Measurements from ENCODE around the gene EVI5. TPM values are rescaled to one million over a fixed set of nuclear protein-coding genes. Genes with fewer than 3 reads are reported as not detected.

The EVI5 gene
- total and polyA plus RNA-seq, 10 of the 15 experiments (the other 5 are each of a cell fraction or from before 2014, with no cell fraction given) = 0.27 to 6.8 (median 1.7) TPM

DNA sequence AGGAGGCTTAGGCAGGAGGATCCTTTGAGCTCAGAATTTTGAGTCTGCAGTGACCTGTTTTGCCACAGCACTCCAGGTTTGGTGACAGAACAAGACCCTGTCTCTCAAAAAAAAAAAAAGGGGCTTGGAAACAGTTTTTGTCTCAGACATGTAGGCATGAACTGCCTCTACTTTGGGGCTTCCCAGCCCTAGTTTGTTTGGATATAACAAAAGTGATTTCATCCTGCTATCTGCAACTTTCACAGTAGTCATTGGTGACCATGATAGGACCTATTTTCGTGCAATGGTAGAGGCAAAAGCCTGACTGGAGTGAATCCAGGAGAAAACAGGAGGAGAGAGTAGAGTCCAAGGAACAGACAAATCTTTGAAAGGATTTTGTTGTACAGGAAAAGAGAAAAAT, 20.3 kb upstream of the EVI5 start:
- no peak overlapping the region for H2AFZ ChIP-seq (ENCODE audit: control insufficient read depth, low read depth, low read length)
- ATAC-seq (no peak), FAIRE-seq (no peak), DNase-seq (ENCODE audit: low read depth, low spot score) (no peak)
- H3K79me2 ChIP-seq (ENCODE audit: control insufficient read depth, insufficient read depth, low read length) = no peaks in the 10 kb centered on the region
- 0% methylated on average over 1 of the region's 1 CpG for WGBS (ENCODE audit: insufficient coverage, insufficient replicate concordance, low lambda C conversion rate, missing lambda C conversion rate)
- no peak overlapping the region for H3K4me3 ChIP-seq
- H3K9ac ChIP-seq (ENCODE audit: control insufficient read depth, insufficient read depth, low read length) = no peak overlapping the region
- no peak overlapping the region for H3K27ac ChIP-seq (ENCODE audit: control insufficient read depth, insufficient read depth)
- no peaks in the 10 kb centered on the region for H3K27me3 ChIP-seq (replicated peaks in 1 of 2; ENCODE audit: control insufficient read depth in 2 of 2, insufficient read depth in 2 of 2, low read length in 1 of 2)
- ChIA-PET POLR2A (no interaction called here), SMC1A (ENCODE audit: uncharacterized antibody, unreplicated experiment) (interaction anchor here (1.6 kb wide), 2 partner anchors 12 to 56 kb away, joined by 4 to 6 read pairs; no protein-coding TSS in a partner anchor), RAD21 (ENCODE audit: unreplicated experiment) (no interaction called here), CTCF (interaction anchor here (0.6 to 1.4 kb wide), 2 partner anchors 13 to 807 kb away, joined by 3 to 6 read pairs; no protein-coding TSS in a partner anchor)
- no peaks in the 10 kb centered on the region for H3K4me1 ChIP-seq (ENCODE audit: control insufficient read depth, insufficient read depth, low read length)
- H3K36me3 ChIP-seq (ENCODE audit: control insufficient read depth in 2 of 2, insufficient read depth in 2 of 2, low read length in 1 of 2) = no peaks in the 10 kb centered on the region
- in situ Hi-C loops (cut with MboI) (no loop called here), intact Hi-C loops (cut with micrococcal nuclease; ENCODE audit: unreplicated experiment) (no loop called here)
- no TSS peak for BruUV-seq (replicated peaks)
- TF ChIP-seq MEF2B (IDR thresholded peaks at IDR 0.05; ENCODE audit: partially characterized antibody, poor library complexity, severe bottlenecking) (no peak), ZNF24 (IDR thresholded peaks at IDR 0.05) (no peak)
- no peaks in the 10 kb centered on the region for H4K20me1 ChIP-seq (ENCODE audit: control insufficient read depth, insufficient read depth)
- no peak overlapping the region for H3K4me2 ChIP-seq (ENCODE audit: control insufficient read depth, insufficient read depth)
- H3K9me3 ChIP-seq (replicated peaks; ENCODE audit: control insufficient read depth, insufficient read depth, low read length) = no peaks in the 10 kb centered on the region; the same call in 1 of the 3 replicates

DNA sequence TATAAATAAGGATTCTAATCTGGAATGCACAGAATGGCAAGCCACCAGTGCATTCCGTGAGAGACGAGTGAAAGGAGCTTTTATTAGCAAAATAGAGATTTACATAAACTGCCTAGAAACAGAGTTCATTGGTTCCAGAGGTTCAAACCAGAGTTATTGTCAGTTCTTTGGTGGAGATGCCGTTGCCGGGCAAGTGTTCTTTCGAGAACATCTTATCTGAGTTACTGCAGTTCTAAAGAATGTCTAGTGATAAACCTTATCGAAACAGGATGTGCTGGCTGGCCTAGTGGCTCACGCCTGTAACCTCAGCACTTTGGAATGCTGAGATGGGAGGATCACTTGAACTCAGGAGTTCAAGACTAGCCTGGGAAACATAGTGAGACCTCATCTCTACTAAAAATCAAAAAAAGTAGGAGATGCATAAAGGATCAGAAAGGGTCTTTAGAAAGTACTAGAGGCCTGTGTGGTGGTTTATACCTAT, 19.9 kb upstream of the EVI5 start:
- POLR2A ChIA-PET = no interaction called here
- intact Hi-C loops (cut with micrococcal nuclease; ENCODE audit: unreplicated experiment) (no loop called here), in situ Hi-C loops (cut with MboI) (no loop called here)
- peak; percentile 47; the same call in 2 of the 3 replicates for ATAC-seq
- Histone ChIP-seq H3K9ac (ENCODE audit: control insufficient read depth, insufficient read depth, low read length) (no peak overlapping the region), H2AFZ (ENCODE audit: control insufficient read depth, low read depth, low read length) (no peak overlapping the region), H3K4me2 (ENCODE audit: control insufficient read depth, insufficient read depth) (no peak overlapping the region), H3K27ac (ENCODE audit: control insufficient read depth, insufficient read depth) (no peak overlapping the region), H3K4me3 (no peak overlapping the region), H3K9me3 (replicated peaks; ENCODE audit: control insufficient read depth, insufficient read depth, low read length) (no peaks in the 10 kb centered on the region; the same call in 1 of the 3 replicates), H4K20me1 (ENCODE audit: control insufficient read depth, insufficient read depth) (no peaks in the 10 kb centered on the region), H3K36me3 (ENCODE audit: control insufficient read depth in 2 of 2, insufficient read depth in 2 of 2, low read length in 1 of 2) (no peaks in the 10 kb centered on the region), H3K4me1 (ENCODE audit: control insufficient read depth, insufficient read depth, low read length) (no peaks in the 10 kb centered on the region), H3K79me2 (ENCODE audit: control insufficient read depth, insufficient read depth, low read length) (no peaks in the 10 kb centered on the region), H3K27me3 (replicated peaks in 1 of 2; ENCODE audit: control insufficient read depth in 2 of 2, insufficient read depth in 2 of 2, low read length in 1 of 2) (no peaks in the 10 kb centered on the region)
- no peak for DNase-seq (ENCODE audit: low read depth, low spot score)
- 22% methylated on average over 7 of the region's 7 CpGs for WGBS (ENCODE audit: insufficient coverage, insufficient replicate concordance, low lambda C conversion rate, missing lambda C conversion rate)
- TF ChIP-seq RFX5 (IDR thresholded peaks at IDR 0.05; ENCODE audit: low read depth, low read length) = peak; percentile 57; the same call in 1 of the 2 replicates
- TF ChIP-seq, protein P1, sequence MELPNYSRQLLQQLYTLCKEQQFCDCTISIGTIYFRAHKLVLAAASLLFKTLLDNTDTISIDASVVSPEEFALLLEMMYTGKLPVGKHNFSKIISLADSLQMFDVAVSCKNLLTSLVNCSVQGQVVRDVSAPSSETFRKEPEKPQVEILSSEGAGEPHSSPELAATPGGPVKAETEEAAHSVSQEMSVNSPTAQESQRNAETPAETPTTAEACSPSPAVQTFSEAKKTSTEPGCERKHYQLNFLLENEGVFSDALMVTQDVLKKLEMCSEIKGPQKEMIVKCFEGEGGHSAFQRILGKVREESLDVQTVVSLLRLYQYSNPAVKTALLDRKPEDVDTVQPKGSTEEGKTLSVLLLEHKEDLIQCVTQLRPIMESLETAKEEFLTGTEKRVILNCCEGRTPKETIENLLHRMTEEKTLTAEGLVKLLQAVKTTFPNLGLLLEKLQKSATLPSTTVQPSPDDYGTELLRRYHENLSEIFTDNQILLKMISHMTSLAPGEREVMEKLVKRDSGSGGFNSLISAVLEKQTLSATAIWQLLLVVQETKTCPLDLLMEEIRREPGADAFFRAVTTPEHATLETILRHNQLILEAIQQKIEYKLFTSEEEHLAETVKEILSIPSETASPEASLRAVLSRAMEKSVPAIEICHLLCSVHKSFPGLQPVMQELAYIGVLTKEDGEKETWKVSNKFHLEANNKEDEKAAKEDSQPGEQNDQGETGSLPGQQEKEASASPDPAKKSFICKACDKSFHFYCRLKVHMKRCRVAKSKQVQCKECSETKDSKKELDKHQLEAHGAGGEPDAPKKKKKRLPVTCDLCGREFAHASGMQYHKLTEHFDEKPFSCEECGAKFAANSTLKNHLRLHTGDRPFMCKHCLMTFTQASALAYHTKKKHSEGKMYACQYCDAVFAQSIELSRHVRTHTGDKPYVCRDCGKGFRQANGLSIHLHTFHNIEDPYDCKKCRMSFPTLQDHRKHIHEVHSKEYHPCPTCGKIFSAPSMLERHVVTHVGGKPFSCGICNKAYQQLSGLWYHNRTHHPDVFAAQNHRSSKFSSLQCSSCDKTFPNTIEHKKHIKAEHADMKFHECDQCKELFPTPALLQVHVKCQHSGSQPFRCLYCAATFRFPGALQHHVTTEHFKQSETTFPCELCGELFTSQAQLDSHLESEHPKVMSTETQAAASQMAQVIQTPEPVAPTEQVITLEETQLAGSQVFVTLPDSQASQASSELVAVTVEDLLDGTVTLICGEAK (IDR thresholded peaks at IDR 0.05; ENCODE audit: borderline replicate concordance) = no peak
- CTCF ChIA-PET = interaction anchor here (0.6 to 1.4 kb wide), 3 partner anchors 10 to 807 kb away, joined by 3 to 6 read pairs (median 3); no protein-coding TSS in a partner anchor
- RAD21 ChIA-PET (ENCODE audit: unreplicated experiment) = no interaction called here
- BruUV-seq (replicated peaks) = no TSS peak
- FAIRE-seq = no peak
- SMC1A ChIA-PET (ENCODE audit: uncharacterized antibody, unreplicated experiment) = interaction anchor here (1.6 kb wide), 2 partner anchors 12 to 55 kb away, joined by 4 to 6 read pairs; no protein-coding TSS in a partner anchor
